Urinary bladder (tissue), 4 donors: ENCODE results near the gene UQCRH. TPM values are rescaled to one million over a fixed set of nuclear protein-coding genes. Genes with fewer than 3 reads are reported as not detected.
"Not testable (repeated sequence)": the region's sequence is repeated elsewhere in the genome, so short reads cannot be mapped to it uniquely, and the experiment has no call there.

Experiments used
- DNase-seq: peaks from one replicate; pipeline ENCODE4 v3.0.0-alpha.2; 2015; ENCODE audit errors: extremely low spot score
- H3K27ac ChIP-seq: one replicate; pipeline ENCODE4 v1.5.1; 2013; ENCODE audit warnings: low read depth, mild to moderate bottlenecking, moderate library complexity
- H3K36me3 ChIP-seq: one replicate; pipeline ENCODE4 v1.6.1; 2013; ENCODE audit warnings: mild to moderate bottlenecking, moderate library complexity; ENCODE audit not compliant: insufficient read depth
- H3K4me1 ChIP-seq: one replicate; pipeline ENCODE4 v1.6.1; 2013; ENCODE audit warnings: mild to moderate bottlenecking, moderate library complexity; ENCODE audit not compliant: insufficient read depth
- H3K4me3 ChIP-seq: one replicate; pipeline ENCODE4 v1.5.1; 2013; ENCODE audit warnings: low read depth, low read length
- WGBS: extraction: QIAGEN DNeasy Blood & Tissue Kit; methylation state at CpG from one replicate; pipeline ENCODE4 v1.1.7; 2013; 5-methylcytosine and 5-hydroxymethylcytosine counted together
- polyA plus RNA-seq: library from polyadenylated mRNA; stranded (reverse); fragments of 200-250 nt; gene quantifications from one replicate; pipeline ENCODE4 v1.2.3, GENCODE V29; 2013
- total RNA-seq: library from RNA; depleted of rRNA; stranded (reverse); fragments of >200 nt; gene quantifications from one replicate; pipeline ENCODE4 v1.2.3, GENCODE V29; 2014
- donor health status: healthy with polysubstance abuse.
- donor health status: healthy.

Gene UQCRH
- total and polyA plus RNA-seq, 2 donors, result 271 to 389 TPM

DNA sequence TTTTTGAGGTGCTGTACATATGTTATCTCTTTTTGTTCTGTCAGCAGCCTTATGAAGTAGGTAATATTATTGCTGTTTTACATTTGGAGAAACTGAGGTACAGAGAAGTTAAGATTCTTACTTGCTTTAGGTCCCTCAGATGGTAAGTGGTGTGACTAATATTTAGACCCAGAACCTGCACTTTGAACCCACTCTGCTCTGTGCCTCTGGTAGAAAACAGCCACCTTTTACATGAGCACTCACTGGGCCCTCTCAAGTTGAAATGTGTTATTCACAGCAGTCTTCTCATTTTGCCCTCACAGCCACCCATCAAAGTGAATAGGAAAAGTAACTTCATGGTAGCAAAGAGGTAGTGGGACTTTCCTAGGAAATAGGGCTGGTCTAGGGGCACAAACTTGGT lies 41.8 kb downstream of the UQCRH start:
- Histone ChIP-seq H3K27ac (no peak overlapping the region), H3K4me3 (no peak overlapping the region), H3K36me3 (peaks cover 1% of the 10 kb centered on the region), H3K4me1 (no peaks in the 10 kb centered on the region)
- DNase-seq, result no peak

DNA sequence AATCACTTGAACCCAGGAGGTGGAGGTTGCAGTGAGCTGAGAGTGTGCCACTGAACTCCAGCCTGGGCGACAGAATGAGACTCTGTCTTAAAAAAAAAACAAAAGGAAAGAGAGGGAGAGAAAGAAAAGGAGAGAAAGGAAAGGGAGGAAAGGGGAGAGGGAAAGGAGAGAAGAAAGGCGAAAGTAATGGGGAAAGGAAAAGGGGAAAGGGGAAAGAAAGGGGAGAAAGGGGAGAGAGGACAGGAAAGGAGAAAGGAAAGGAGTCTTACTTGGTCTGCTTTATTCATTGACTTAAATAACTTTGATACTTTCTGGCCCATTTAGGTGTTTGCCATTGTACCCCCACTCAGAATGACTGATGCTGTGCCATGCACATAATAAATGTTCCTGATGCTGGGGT lies 48.9 kb downstream of the UQCRH start:
- Histone ChIP-seq H3K36me3 (peaks cover 7% of the 10 kb centered on the region), H3K4me3 (no peak overlapping the region), H3K4me1 (no peaks in the 10 kb centered on the region), H3K27ac (no peak overlapping the region)
- no peak for DNase-seq
- 83% methylated on average over 2 of the region's 2 CpGs for WGBS

DNA sequence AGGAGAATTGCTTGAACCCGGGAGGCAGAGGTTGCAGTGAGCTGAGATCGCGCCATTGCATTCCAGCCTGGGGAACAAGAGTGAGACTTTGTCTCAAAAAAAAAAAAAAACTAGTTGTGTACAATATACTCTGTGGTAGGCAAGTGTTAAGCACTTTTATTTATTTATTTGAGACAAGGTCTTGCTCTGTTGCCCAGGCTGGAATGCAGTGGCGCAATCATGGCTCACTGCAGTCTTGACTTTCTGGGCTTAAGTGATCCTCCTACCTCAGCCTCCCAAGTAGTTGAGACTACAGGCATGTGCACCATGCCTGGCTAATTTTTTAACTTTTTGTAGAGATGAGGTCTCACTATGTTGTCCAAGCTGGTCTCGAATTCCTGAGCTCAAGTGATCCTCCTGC lies 52.4 kb downstream of the UQCRH start:
- not testable (repeated sequence) for H3K27ac ChIP-seq, H3K4me1 ChIP-seq, H3K36me3 ChIP-seq, DNase-seq, H3K4me3 ChIP-seq
- 82% methylated on average over 5 of the region's 5 CpGs for WGBS

DNA sequence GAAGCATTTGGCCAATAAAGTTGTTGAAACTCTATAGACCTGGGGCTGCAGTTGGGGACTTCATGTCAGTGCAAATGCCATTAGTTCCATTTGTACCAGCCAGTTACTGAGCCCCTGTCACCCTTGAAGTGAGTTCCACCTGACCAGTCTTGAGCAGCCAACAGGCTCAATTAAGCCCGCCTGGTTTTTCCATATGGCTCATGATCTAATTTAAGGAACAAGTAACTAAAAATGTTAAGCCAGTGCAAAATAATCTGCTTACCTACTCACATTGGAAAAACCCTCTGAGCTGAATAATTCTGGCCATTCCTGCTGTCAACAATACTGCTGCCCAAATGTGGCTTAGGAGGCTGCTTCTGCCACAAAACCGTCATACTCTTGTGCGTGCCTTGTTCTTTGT lies 58.7 kb downstream of the UQCRH start:
- H3K27ac ChIP-seq, result no peak overlapping the region
- H3K4me3 ChIP-seq, result no peak overlapping the region
- H3K4me1 ChIP-seq, result no peaks in the 10 kb centered on the region
- H3K36me3 ChIP-seq, result peaks cover 6% of the 10 kb centered on the region
- DNase-seq, result no peak
- 90% methylated on average over 3 of the region's 3 CpGs for WGBS

DNA sequence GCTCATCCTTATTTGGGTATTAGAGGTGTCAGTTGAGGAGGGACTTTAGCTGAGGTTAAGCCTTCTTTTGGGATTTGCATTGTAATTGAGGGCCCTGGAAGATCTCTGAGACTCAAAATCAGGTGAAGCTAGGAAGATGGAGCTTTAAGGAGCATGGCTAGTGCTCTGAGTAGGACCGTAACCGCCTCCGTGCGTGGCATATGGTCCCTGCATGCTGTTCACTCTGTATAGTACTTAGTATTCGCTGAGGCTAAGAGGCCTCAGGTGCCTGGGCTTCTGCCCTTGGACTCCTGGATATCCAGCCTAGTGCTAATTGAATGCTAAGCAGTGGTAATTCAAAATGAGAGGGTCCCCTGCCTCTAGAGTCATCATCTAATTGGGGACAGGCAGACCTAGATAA lies 59.6 kb downstream of the UQCRH start:
- 95% methylated on average over 5 of the region's 5 CpGs for WGBS
- no peak overlapping the region for H3K27ac ChIP-seq
- peaks cover 6% of the 10 kb centered on the region for H3K36me3 ChIP-seq

DNA sequence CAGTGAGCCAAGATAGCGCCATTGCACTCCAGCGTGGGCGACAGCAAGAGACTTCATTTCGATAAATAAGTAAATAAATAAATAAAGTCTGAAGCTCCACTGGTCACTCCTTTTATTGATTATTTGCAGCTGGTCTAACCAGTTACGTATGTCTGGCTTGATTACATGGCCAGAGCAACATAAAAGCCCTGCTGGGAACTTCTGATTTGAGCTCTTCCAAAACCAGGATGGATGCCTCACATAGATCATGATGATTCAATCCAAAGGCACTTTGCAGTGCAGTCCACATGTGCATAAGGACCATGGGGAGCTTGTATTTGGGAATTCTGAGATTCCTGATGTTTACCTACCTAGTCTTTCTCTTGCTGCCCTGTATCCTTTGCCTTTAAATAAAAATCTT lies 61.1 kb downstream of the UQCRH start:
- H3K36me3 ChIP-seq, result peaks cover 6% of the 10 kb centered on the region
- H3K4me1 ChIP-seq, result no peaks in the 10 kb centered on the region
- H3K4me3 ChIP-seq, result no peak overlapping the region
- DNase-seq, result no peak
- no peak overlapping the region for H3K27ac ChIP-seq
- WGBS, result 83% methylated on average over 5 of the region's 5 CpGs

More for the DNA sequence above, 59.6 kb downstream of the UQCRH start:
- Histone ChIP-seq H3K4me3 (no peak overlapping the region), H3K4me1 (no peaks in the 10 kb centered on the region)
- DNase-seq, result no peak

DNA sequence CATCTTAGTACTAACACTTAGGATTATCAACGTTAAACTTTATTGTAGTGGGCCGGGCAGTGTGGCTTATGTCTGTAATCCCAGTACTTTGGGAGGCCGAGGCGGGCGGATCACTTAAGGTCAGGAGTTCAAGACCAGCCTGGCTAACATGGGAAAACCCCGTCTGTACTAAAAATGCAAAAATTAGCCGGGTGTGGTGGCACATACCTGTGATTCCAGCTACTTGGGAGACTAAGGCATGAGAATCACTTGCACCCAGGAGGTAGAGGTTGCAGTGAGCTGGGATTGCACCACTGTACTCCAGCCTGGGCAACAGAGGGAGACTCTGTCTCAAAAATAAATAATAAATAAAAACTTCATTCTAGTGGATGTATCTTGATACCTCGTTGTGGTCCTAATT lies 62.3 kb downstream of the UQCRH start:
- H3K4me1 ChIP-seq, DNase-seq, H3K27ac ChIP-seq, H3K36me3 ChIP-seq, H3K4me3 ChIP-seq: not testable (repeated sequence)
- WGBS, result 85% methylated on average over 8 of the region's 8 CpGs

Other genes starting within 250 kb of the UQCRH start
- 16.2 TPM for gene PIK3R3, start 171.1 kb upstream of the UQCRH start, total RNA-seq
- 24.7 TPM for gene PIK3R3, start 171.1 kb upstream of the UQCRH start, polyA plus RNA-seq
- gene TSPAN1, start 128.6 kb upstream of the UQCRH start, total RNA-seq, result 7.9 TPM
- gene TSPAN1, start 128.6 kb upstream of the UQCRH start, polyA plus RNA-seq, result 56.5 TPM
- gene P3R3URF, start 127.2 kb upstream of the UQCRH start, total RNA-seq, result not detected
- gene P3R3URF, start 127.2 kb upstream of the UQCRH start, polyA plus RNA-seq, result not detected
- 20.0 TPM for gene POMGNT1, start 105.3 kb upstream of the UQCRH start, total RNA-seq
- 41.0 TPM for gene POMGNT1, start 105.3 kb upstream of the UQCRH start, polyA plus RNA-seq
- gene LURAP1, start 100.4 kb upstream of the UQCRH start, total RNA-seq, result 3.6 TPM
- gene LURAP1, start 100.4 kb upstream of the UQCRH start, polyA plus RNA-seq, result 6.0 TPM
- 2.6 TPM for gene RAD54L, start 55.9 kb upstream of the UQCRH start, total RNA-seq
- gene RAD54L, start 55.9 kb upstream of the UQCRH start, polyA plus RNA-seq, result 0.38 TPM
- 60.3 TPM for gene LRRC41, start 82 bp upstream of the UQCRH start, total RNA-seq
- gene LRRC41, start 82 bp upstream of the UQCRH start, polyA plus RNA-seq, result 57.6 TPM
- 15.9 TPM for gene NSUN4, start 37.1 kb downstream of the UQCRH start, total RNA-seq
- 16.7 TPM for gene NSUN4, start 37.1 kb downstream of the UQCRH start, polyA plus RNA-seq
- 6.9 TPM for gene FAAH, start 90.6 kb downstream of the UQCRH start, total RNA-seq
- gene FAAH, start 90.6 kb downstream of the UQCRH start, polyA plus RNA-seq, result 10.6 TPM
- gene DMBX1, start 186.1 kb downstream of the UQCRH start, total RNA-seq, result not detected
- not detected for gene DMBX1, start 186.1 kb downstream of the UQCRH start, polyA plus RNA-seq
- not detected for gene KNCN, start 247.9 kb downstream of the UQCRH start, total RNA-seq
- not detected for gene KNCN, start 247.9 kb downstream of the UQCRH start, polyA plus RNA-seq